Measurements from ENCODE around the gene EVA1B.

GRCh38 chr1:36344395-36344680, 20.9 kb upstream of the EVA1B start:
- TF ChIP-seq CTCF (IDR thresholded peaks at IDR 0.05) = no peak
- no peak for TF ChIP-seq POLR2A (IDR thresholded peaks at IDR 0.05)

Measured in heart left ventricle (tissue), 13 donors.